Measurements from ENCODE around the gene LAIR2.

GRCh38 chr19:54485851-54486250 lies 16.8 kb upstream of the LAIR2 start:
- TF ChIP-seq POLR2AphosphoS5 (IDR thresholded peaks at IDR 0.05; ENCODE audit: low read depth, low read length) (no peak), TAF1 (IDR thresholded peaks at IDR 0.05; ENCODE audit: borderline replicate concordance, insufficient read depth, low read length) (no peak), REST (IDR thresholded peaks at IDR 0.05; ENCODE audit: insufficient read depth in 1 of 2, low read depth in 2 of 2, low read length in 2 of 2) (no peak), FOXP2 (optimal IDR thresholded peaks at IDR 0.05; ENCODE audit: borderline replicate concordance, extremely low read depth, extremely low read length, insufficient read depth) (no peak)

Data from PFSK-1 (cell line).